ENCODE results near the gene BIVM. TPM values are rescaled to one million over a fixed set of nuclear protein-coding genes. Genes with fewer than 3 reads are reported as not detected.

BIVM gene
- polyA plus RNA-seq, 3 donors, result 0.76 to 1.1 (median 0.81) TPM

- Histone ChIP-seq H2AFZ (ENCODE audit: insufficient read depth, low read depth, low read length, poor library complexity, severe bottlenecking) (no peak overlapping the region), H3K4me2 (replicated peaks; ENCODE audit: extremely low read depth, low read length, poor library complexity, severe bottlenecking) (no peak overlapping the region), H4K20me1 (ENCODE audit: insufficient read depth, low read length) (no peaks in the 10 kb centered on the region), H3K27me3 (ENCODE audit: control insufficient read depth in 2 of 2, insufficient read depth in 2 of 2, low read length in 2 of 2) (no peaks in the 10 kb centered on the region), H3K4me3 (replicated peaks in 1 of 3; ENCODE audit: low read depth in 2 of 3, low read length in 3 of 3) (no peak overlapping the region), H3K27ac (ENCODE audit: low read depth in 1 of 2, low read length in 2 of 2) (no peak overlapping the region), H3K9me3 (replicated peaks in 1 of 2; ENCODE audit: control insufficient read depth in 1 of 2, insufficient read depth in 1 of 2, low read length in 2 of 2) (peaks cover 0 to 4% of the 10 kb centered on the region in 2 donors), H3K79me2 (ENCODE audit: insufficient read depth, low read length) (no peaks in the 10 kb centered on the region), H3K9ac (ENCODE audit: insufficient read depth, low read length, poor library complexity, severe bottlenecking) (no peak overlapping the region), H3K36me3 (replicated peaks in 1 of 2; ENCODE audit: control insufficient read depth in 1 of 2, insufficient read depth in 2 of 2, low read length in 2 of 2) (no peaks in the 10 kb centered on the region), H3K4me1 (ENCODE audit: control insufficient read depth in 1 of 2, insufficient read depth in 2 of 2, low read length in 2 of 2) (no peaks in the 10 kb centered on the region)
- no peak for TF ChIP-seq CTCF (IDR thresholded peaks at IDR 0.05)
- Mint-ChIP-seq H3K4me1 (peaks cover 5% of the 10 kb centered on the region), H3K36me3 (peaks cover 3 to 6% of the 10 kb centered on the region in 2 donors), H3K27ac (no peak overlapping the region), H3K4me3 (no peak overlapping the region), H3K9me3 (peaks cover 0 to 7% (median 3%) of the 10 kb centered on the region in 7 donors), H3K27me3 (ENCODE audit: low read depth in 3 of 3) (no peaks in the 10 kb centered on the region)
- 100% methylated on average over 2 of the region's 3 CpGs for WGBS (ENCODE audit: insufficient coverage)
- no peak for DNase-seq
- intact Hi-C loops (cut with micrococcal nuclease), result no loop called here
Observed at GRCh38 chr13:102807699-102808098, 8.8 kb downstream of the BIVM start.

GRCh38 chr13:102812611-102813287 is 13.8 kb downstream of the BIVM start:
- no peak for DNase-seq
- peaks cover 9 to 10% of the 10 kb centered on the region in 2 donors for H3K36me3 Mint-ChIP-seq
- Histone ChIP-seq H3K79me2 (ENCODE audit: insufficient read depth, low read length) (no peaks in the 10 kb centered on the region), H3K4me2 (replicated peaks; ENCODE audit: extremely low read depth, low read length, poor library complexity, severe bottlenecking) (no peak overlapping the region), H3K9ac (ENCODE audit: insufficient read depth, low read length, poor library complexity, severe bottlenecking) (no peak overlapping the region), H3K27ac (ENCODE audit: low read depth in 1 of 2, low read length in 2 of 2) (no peak overlapping the region), H2AFZ (ENCODE audit: insufficient read depth, low read depth, low read length, poor library complexity, severe bottlenecking) (no peak overlapping the region), H3K9me3 (replicated peaks in 1 of 2; ENCODE audit: control insufficient read depth in 1 of 2, insufficient read depth in 1 of 2, low read length in 2 of 2) (peaks cover 0 to 4% of the 10 kb centered on the region in 2 donors), H4K20me1 (ENCODE audit: insufficient read depth, low read length) (no peaks in the 10 kb centered on the region), H3K27me3 (ENCODE audit: control insufficient read depth in 2 of 2, insufficient read depth in 2 of 2, low read length in 2 of 2) (no peaks in the 10 kb centered on the region), H3K4me3 (replicated peaks in 1 of 3; ENCODE audit: low read depth in 2 of 3, low read length in 3 of 3) (no peak overlapping the region), H3K4me1 (ENCODE audit: control insufficient read depth in 1 of 2, insufficient read depth in 2 of 2, low read length in 2 of 2) (no peaks in the 10 kb centered on the region), H3K36me3 (replicated peaks in 1 of 2; ENCODE audit: control insufficient read depth in 1 of 2, insufficient read depth in 2 of 2, low read length in 2 of 2) (no peaks in the 10 kb centered on the region)
- intact Hi-C loops (cut with micrococcal nuclease), result no loop called here
- no peaks in the 10 kb centered on the region for H3K4me1 Mint-ChIP-seq
- H3K27me3 Mint-ChIP-seq (ENCODE audit: low read depth in 3 of 3), result no peaks in the 10 kb centered on the region
- TF ChIP-seq CTCF (IDR thresholded peaks at IDR 0.05), result no peak
- no peak overlapping the region for H3K4me3 Mint-ChIP-seq
- H3K27ac Mint-ChIP-seq, result no peak overlapping the region
- H3K9me3 Mint-ChIP-seq, result peaks cover 0 to 7% (median 3%) of the 10 kb centered on the region in 7 donors

All from CD14-positive monocyte (primary cell).